ENCODE results near the gene COX4I1.

The COX4I1 gene

GRCh38 chr16:85799497-85800320 is at the start of gene COX4I1, which contains the start of gene EMC8:
COX4I1 (plus strand) TSS chr16:85799695; CDS start chr16:85801206, 1,511 bp downstream.
EMC8 (minus strand) TSS chr16:85799544; CDS start chr16:85799295, 249 bp downstream.
- peak; percentile 94 for DNase-seq (ENCODE audit: low spot score)

- DNase-seq (ENCODE audit: low spot score) = no peak
Measured at GRCh38 chr16:85749771-85750145, 49.7 kb upstream of the COX4I1 start.

- no peak for DNase-seq (ENCODE audit: low spot score)
Measured at GRCh38 chr16:85750146-85750826, 49.2 kb upstream of the COX4I1 start.

GRCh38 chr16:85750827-85751697 is 48.4 kb upstream of the COX4I1 start, which contains the start of gene C16orf74:
C16orf74 (minus strand) TSS chr16:85751096; CDS start chr16:85735217, 15,879 bp downstream.
- no peak for DNase-seq (ENCODE audit: low spot score)

GRCh38 chr16:85751698-85752501 is 47.6 kb upstream of the COX4I1 start:
- no peak for DNase-seq (ENCODE audit: low spot score)

GRCh38 chr16:85752511-85753420 is 46.7 kb upstream of the COX4I1 start:
- no peak for DNase-seq (ENCODE audit: low spot score)

- DNase-seq (ENCODE audit: low spot score) = no peak
Measured at GRCh38 chr16:85753559-85753958, 45.9 kb upstream of the COX4I1 start.

GRCh38 chr16:85753976-85754375 is 45.5 kb upstream of the COX4I1 start:
- DNase-seq (ENCODE audit: low spot score) = no peak

GRCh38 chr16:85754413-85754812 is 45.1 kb upstream of the COX4I1 start:
- DNase-seq (ENCODE audit: low spot score) = no peak

- no peak for DNase-seq (ENCODE audit: low spot score)
Measured at GRCh38 chr16:85755929-85756768, 43.3 kb upstream of the COX4I1 start.

- DNase-seq (ENCODE audit: low spot score) = no peak
Measured at GRCh38 chr16:85757341-85757822, 42.1 kb upstream of the COX4I1 start.

- no peak for DNase-seq (ENCODE audit: low spot score)
Measured at GRCh38 chr16:85759136-85759535, 40.4 kb upstream of the COX4I1 start.

- DNase-seq (ENCODE audit: low spot score) = no peak
Measured at GRCh38 chr16:85759631-85760419, 39.7 kb upstream of the COX4I1 start.

GRCh38 chr16:85761861-85762260 is 37.6 kb upstream of the COX4I1 start:
- DNase-seq (ENCODE audit: low spot score) = no peak

- DNase-seq (ENCODE audit: low spot score) = no peak
Measured at GRCh38 chr16:85762970-85763369, 36.5 kb upstream of the COX4I1 start.

- no peak for DNase-seq (ENCODE audit: low spot score)
Measured at GRCh38 chr16:85763616-85764015, 35.9 kb upstream of the COX4I1 start.

GRCh38 chr16:85765211-85765610 is 34.3 kb upstream of the COX4I1 start:
- DNase-seq (ENCODE audit: low spot score) = no peak

GRCh38 chr16:85765767-85766166 is 33.7 kb upstream of the COX4I1 start:
- no peak for DNase-seq (ENCODE audit: low spot score)

Measured in left forelimb (tissue), 1 donor.